ENCODE measurements around the gene FHIP1A. TPM values are rescaled to one million over a fixed set of nuclear protein-coding genes. Genes with fewer than 3 reads are reported as not detected.
"Not testable (repeated sequence)": the region's sequence is repeated elsewhere in the genome, so short reads cannot be mapped to it uniquely, and the experiment has no call there.

The FHIP1A gene
- not detected for total RNA-seq

DNA sequence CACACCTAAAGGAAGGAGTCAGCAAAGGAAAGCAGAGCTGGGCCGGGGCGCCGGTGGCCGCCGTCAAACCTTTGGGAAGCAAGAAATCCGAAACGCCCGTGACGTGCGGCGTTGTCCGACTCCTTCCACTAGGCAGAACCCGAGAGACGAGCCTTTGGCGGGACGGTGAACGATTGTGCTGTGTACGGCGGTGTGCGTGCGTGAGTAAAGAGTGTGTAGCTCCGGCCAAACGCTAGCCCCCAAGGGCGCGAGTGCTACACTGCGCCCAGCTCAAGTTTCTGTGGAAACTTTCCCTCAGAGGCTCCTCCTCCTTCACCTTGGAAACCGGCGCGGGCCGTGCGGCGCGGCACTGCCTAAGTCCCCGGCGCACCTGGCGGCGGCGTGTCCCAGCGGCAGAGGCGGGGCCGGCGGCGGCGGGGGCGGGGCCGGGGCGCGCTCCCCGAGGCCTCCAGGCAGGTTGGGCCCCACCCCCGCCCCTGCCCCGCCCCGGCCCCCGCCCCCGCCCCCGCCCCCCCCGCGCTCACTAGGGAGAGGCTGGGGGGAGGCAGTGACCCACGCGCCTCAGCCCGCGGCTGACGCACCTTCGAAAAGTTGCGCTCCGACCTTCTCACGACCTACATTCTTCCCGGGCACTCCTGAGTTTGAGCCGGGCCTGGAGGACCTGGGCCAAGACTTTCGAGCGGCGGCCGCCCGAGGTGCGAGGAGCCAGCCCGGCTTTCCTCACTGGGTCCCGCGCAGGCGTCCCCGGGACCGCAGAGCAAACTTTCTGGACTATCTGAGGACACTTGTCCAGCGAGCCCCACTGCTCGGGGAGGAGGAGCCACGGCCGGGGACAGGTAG lies at the start of gene FHIP1A:
Gene FHIP1A (plus strand): TSS at position 547 of the 840 bp plus-strand sequence. CDS start 157,084 bp downstream, outside the sequence.
- H3K4me3 Mint-ChIP-seq: peak within 1 kb of the TSS; percentile 63
- CTCF ChIA-PET: no interaction called here
- H3K9me3 Mint-ChIP-seq (ENCODE audit: low read depth): no peaks in the 10 kb centered on the region
- no peak within 1 kb of the TSS for H3K27ac Mint-ChIP-seq
- peaks cover 22% of the 10 kb centered on the region for H3K4me1 Mint-ChIP-seq
- peaks cover 66% of the 10 kb centered on the region for H3K27me3 Mint-ChIP-seq
- H3K36me3 Mint-ChIP-seq: no peaks in the 10 kb centered on the region
- DNase-seq: peak; percentile 60
- ATAC-seq: peak; percentile 75

DNA sequence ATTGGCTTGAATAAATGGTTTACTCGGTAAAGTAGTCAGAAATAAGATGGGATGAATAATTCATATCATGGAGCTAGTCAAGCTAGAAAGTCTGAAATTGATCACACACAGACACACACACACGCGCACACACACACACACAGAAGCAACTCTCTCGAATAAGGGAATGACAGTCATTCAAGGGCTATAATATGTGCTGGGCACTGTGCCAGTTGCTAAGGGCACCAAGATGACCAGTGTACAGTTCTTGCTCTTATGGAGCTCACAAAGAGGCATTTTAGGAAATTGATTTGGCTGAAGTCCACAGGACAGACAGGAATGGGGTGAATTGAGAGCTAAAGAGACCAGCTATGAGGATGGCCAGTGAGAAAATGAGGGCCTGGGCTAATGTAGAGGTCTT lies 49.4 kb upstream of the FHIP1A start:
- ATAC-seq (no peak), DNase-seq (no peak)
- H3K9me3 Mint-ChIP-seq (ENCODE audit: low read depth): no peaks in the 10 kb centered on the region
- H3K27ac Mint-ChIP-seq: no peak overlapping the region
- CTCF ChIA-PET: interaction anchor here (0.6 kb wide), 2 partner anchors 245 to 1282 kb away, joined by 3 read pairs; no protein-coding TSS in a partner anchor
- no peak overlapping the region for H3K4me3 Mint-ChIP-seq
- H3K27me3 Mint-ChIP-seq: peaks cover 22% of the 10 kb centered on the region
- peaks cover 2% of the 10 kb centered on the region for H3K4me1 Mint-ChIP-seq
- no peaks in the 10 kb centered on the region for H3K36me3 Mint-ChIP-seq

DNA sequence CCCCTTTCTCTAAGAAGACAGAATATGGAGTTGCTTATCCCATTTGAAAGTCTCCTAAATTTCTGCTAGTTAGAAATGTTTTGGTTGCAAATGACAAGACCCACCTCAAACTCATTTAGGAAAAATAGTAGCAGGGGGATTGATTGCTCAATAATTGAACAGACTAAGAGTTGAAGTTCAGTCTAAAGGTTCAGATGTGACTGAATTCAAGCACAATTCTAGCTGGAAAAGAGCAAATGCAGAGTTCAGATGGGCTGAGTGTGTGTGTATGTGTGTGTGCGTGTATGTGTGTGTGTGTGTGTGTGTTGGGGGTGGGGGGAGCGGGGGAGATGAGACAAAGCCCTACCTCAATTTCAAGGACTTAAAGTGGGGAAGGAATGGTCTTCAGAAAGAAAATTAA lies 47.9 kb upstream of the FHIP1A start:
- DNase-seq (no peak), ATAC-seq (no peak)
- no peak overlapping the region for H3K4me3 Mint-ChIP-seq
- no peaks in the 10 kb centered on the region for H3K36me3 Mint-ChIP-seq
- H3K4me1 Mint-ChIP-seq: peaks cover 2% of the 10 kb centered on the region
- peaks cover 19% of the 10 kb centered on the region for H3K27me3 Mint-ChIP-seq
- CTCF ChIA-PET: no interaction called here
- H3K9me3 Mint-ChIP-seq (ENCODE audit: low read depth): no peaks in the 10 kb centered on the region
- H3K27ac Mint-ChIP-seq: no peak overlapping the region

DNA sequence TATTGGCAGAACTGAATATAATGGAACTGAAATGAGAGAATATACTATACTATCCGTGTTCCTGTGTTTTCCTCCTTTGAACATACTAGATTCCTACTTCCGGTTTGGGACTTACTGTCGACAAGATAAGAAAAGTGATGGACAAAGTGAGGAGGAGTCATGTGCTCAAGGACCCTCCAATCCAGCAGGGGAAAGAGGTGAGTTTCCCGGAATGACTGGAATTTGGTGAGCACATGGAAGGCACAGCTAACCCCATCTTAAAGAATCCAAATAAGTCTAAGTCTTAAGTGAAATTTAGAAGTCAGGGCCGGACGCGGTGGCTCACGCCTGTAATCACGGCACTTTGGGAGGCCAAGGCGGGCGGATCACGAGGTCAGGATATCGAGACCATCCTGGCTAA lies 47.0 kb upstream of the FHIP1A start:
- peaks cover 2% of the 10 kb centered on the region for H3K4me1 Mint-ChIP-seq
- no peaks in the 10 kb centered on the region for H3K36me3 Mint-ChIP-seq
- DNase-seq: no peak
- no peak for ATAC-seq
- H3K27ac Mint-ChIP-seq: no peak overlapping the region
- peaks cover 19% of the 10 kb centered on the region for H3K27me3 Mint-ChIP-seq
- CTCF ChIA-PET: interaction anchor here (1.2 to 1.8 kb wide), 3 partner anchors 245 to 262 kb away, joined by 3 to 8 read pairs (median 4); no protein-coding TSS in a partner anchor
- H3K9me3 Mint-ChIP-seq (ENCODE audit: low read depth): no peaks in the 10 kb centered on the region
- no peak overlapping the region for H3K4me3 Mint-ChIP-seq

DNA sequence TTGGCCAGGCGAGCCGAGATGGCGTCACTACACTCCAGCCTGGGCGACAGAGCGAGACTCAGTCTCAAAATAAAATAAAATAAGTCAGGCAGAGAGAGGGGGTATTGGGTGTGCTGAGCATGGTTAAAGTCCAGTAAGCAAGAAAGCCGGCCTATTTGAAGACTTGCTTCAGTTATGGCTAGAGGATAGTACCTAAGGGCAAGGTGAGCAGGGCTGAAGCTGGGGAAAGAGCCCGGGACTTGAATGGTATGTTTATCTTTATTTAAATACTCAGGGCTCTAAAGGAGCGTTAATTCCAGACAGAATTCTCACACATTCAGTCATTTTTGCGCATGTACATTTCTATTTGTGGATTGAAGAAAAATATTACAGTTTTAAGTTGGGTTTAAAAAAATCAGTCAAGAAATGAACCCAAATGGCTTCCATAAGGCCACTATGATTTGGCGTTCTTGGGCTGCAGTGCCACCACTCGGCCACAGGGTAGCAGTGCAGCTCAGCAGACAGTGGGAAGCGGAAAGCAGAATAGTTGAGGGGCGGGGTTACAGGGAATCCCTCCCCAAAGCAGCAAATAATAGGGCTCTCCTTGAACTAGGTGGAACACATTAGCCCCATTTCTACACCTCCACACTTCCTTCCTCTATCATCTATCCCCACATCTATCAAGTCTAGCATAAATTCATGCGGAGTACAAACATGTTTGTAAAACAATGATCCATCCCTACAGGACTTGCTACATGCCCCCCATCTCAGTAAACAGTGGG lies 46.4 kb upstream of the FHIP1A start:
- ATAC-seq (peak; percentile 97), DNase-seq (peak; percentile 83)
- Mint-ChIP-seq H3K27ac (no peak overlapping the region), H3K4me3 (no peak overlapping the region), H3K27me3 (peaks cover 19% of the 10 kb centered on the region), H3K9me3 (ENCODE audit: low read depth) (no peaks in the 10 kb centered on the region), H3K36me3 (no peaks in the 10 kb centered on the region), H3K4me1 (peaks cover 2% of the 10 kb centered on the region)
- CTCF ChIA-PET: interaction anchor here (0.9 to 1.8 kb wide), 4 partner anchors 14 to 262 kb away, joined by 3 to 8 read pairs (median 4); no protein-coding TSS in a partner anchor

DNA sequence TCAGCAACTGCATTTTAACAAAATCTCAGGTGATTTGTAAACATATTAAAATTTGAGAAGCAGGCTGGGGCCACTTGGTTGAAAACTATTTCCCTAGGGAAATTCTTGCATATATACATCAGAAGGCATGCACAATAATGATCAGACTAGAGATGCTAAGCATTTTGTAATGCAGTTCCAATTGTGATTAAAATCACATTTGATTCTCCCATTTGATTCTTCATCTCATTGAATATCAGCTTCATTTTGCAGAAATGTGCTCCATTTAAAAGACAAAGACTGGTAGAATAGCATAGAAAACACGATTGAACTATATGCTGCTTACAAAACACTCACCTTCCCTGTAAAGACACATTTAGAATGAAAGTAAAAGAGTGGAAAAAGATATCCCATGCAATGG lies 32.4 kb upstream of the FHIP1A start:
- Mint-ChIP-seq H3K9me3 (ENCODE audit: low read depth) (no peaks in the 10 kb centered on the region), H3K4me3 (no peak overlapping the region), H3K27me3 (peaks cover 33% of the 10 kb centered on the region), H3K27ac (no peak overlapping the region), H3K4me1 (no peaks in the 10 kb centered on the region), H3K36me3 (no peaks in the 10 kb centered on the region)
- ATAC-seq (no peak), DNase-seq (no peak)
- CTCF ChIA-PET: interaction anchor here (1.0 kb wide), 1 partner anchor 14 kb away, joined by 3 read pairs; no protein-coding TSS in a partner anchor

DNA sequence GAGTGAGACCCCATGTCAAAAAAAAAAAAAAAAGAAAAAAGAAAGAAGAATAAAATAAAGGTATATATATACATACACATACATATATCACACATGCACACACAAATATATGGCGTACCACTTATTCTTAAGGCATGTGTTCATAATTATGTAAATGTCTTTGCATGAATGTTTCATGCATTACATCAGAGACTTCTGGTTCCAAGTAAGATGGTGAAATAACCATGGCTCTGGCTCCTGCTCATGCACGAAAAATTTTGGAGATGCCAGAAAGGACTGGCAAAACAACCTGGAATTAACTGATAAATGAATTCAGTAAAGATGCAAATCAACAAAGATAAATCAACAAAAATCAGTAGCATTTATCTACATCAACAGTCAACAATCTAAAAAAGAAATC lies 19.7 kb upstream of the FHIP1A start:
- Mint-ChIP-seq H3K36me3 (no peaks in the 10 kb centered on the region), H3K4me3 (no peak overlapping the region), H3K4me1 (no peaks in the 10 kb centered on the region), H3K9me3 (ENCODE audit: low read depth) (no peaks in the 10 kb centered on the region), H3K27me3 (peaks cover 10% of the 10 kb centered on the region), H3K27ac (no peak overlapping the region)
- no peak for ATAC-seq
- CTCF ChIA-PET: no interaction called here
- DNase-seq: no peak

DNA sequence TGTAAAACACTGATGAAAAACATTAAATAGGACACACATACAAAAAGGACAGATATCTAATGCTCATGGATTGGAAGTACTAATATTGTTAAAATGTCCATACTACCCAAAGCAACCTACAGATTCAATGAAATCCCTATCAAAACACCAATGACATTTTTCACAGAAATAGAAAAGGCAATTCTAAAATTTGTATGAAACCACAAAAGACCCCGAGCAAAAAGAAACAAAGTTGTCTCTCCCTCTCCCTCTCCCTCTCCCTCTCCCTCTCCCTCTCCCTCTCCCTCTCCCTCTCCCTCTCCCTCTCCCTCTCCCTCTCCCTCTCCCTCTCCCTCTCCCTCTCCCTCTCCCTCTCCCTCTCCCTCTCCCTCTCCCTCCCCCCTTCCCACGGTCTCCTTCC lies 19.2 kb upstream of the FHIP1A start:
- H3K36me3 Mint-ChIP-seq; CTCF ChIA-PET; H3K9me3 Mint-ChIP-seq (ENCODE audit: low read depth); ATAC-seq; DNase-seq; H3K27ac Mint-ChIP-seq; H3K4me1 Mint-ChIP-seq; H3K4me3 Mint-ChIP-seq: not testable (repeated sequence)
- peaks cover 10% of the 10 kb centered on the region for H3K27me3 Mint-ChIP-seq

DNA sequence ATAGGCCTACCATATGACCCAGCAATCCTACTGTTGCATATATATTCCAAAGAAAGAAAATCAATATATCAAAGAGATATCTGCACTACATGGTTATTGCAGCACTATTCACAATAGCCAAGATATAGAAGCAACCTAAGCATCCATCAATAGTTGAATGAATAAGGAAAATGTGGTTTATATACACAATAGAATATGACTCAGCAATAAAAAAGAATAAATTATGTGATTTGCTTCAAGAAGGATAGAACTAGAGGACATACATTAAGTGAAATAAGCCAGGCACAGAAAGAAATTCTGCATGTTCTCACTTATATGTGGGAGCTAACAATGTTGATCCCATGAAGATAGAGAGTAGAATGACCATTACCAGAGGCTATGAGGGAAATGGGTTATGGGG lies 13.1 kb upstream of the FHIP1A start:
- Mint-ChIP-seq H3K4me3 (no peak overlapping the region), H3K27me3 (peaks cover 9% of the 10 kb centered on the region), H3K36me3 (no peaks in the 10 kb centered on the region), H3K4me1 (no peaks in the 10 kb centered on the region), H3K27ac (no peak overlapping the region), H3K9me3 (ENCODE audit: low read depth) (no peaks in the 10 kb centered on the region)
- DNase-seq (no peak), ATAC-seq (no peak)
- CTCF ChIA-PET: no interaction called here

DNA sequence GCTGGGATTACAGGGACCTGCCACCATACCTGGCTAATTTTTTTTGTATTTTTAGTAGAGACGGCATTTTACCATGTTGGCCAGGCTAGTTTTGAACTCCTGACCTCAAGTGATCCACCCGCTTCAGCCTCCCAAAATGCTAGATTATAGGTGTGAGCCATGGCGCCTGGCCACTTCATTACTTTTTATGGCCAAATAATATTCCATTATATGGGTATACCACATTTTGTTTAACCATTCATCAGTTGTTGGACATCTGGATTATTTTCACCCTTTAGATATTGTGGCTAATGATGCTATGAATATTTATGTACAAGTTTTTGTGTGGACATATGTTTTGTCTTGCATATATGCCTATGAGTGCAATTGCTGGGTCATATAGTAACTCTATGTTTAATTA lies 8.6 kb upstream of the FHIP1A start:
- CTCF ChIA-PET: no interaction called here
- H3K27me3 Mint-ChIP-seq: peaks cover 16% of the 10 kb centered on the region
- no peak for ATAC-seq
- H3K4me1 Mint-ChIP-seq: no peaks in the 10 kb centered on the region
- no peaks in the 10 kb centered on the region for H3K9me3 Mint-ChIP-seq (ENCODE audit: low read depth)
- H3K36me3 Mint-ChIP-seq: no peaks in the 10 kb centered on the region
- H3K4me3 Mint-ChIP-seq: no peak overlapping the region
- DNase-seq: no peak
- no peak overlapping the region for H3K27ac Mint-ChIP-seq

DNA sequence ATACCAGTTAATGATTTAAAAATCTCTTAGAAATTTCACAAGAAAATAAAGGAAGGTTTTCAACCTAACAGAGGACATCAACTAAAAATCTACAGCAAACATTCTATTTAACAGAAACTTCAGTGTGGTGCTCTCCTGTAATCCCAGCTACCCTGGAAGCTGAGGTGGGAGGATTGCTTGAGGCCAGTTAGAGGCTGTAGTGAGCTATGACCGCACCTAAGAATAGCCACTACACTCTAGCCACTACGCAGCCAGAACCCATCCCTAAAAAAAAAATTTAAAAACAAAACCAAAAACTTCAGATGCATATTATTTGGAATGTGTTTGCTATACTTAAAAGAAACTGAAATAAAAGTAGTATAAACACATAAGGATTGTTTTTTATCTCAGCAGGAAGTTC lies 7.2 kb upstream of the FHIP1A start:
- H3K9me3 Mint-ChIP-seq (ENCODE audit: low read depth): no peaks in the 10 kb centered on the region

DNA sequence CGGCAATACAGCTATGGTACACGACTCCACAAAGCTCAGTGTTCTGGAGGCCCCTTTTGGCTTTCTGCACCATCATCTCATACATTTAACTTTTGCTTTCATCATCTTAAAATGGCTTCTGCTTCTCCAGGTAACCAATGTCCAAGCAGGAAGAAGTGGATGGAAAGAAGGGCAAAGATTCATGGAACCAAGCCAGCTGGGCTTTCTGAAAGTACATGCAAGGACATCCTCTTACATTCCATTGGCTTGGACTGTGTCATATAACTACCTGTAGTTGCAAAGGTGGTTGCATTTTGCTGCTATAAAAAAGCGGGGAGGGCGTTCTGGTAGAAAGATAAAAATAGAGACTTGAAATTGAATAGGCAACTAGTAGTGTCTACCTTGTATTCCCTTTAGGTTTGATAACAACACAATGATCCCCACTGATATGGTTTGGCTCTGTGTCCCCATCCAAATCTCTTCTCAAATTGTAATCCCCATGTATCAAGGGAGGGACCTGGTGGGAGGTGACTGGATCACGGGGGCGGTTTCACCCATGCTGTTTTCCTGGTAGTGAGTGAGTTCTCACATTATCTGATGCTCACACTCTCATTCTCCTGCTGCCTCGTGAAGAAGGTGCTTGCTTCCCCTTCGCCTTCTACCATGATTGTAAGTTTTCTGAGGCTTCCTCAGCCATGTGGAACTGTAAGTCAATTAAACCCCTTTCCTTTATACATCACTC lies 6.7 kb upstream of the FHIP1A start:
- H3K4me1 Mint-ChIP-seq: peaks cover 2% of the 10 kb centered on the region
- H3K4me3 Mint-ChIP-seq: no peak overlapping the region
- H3K27me3 Mint-ChIP-seq: peaks cover 28% of the 10 kb centered on the region
- DNase-seq: no peak
- CTCF ChIA-PET: no interaction called here
- H3K9me3 Mint-ChIP-seq (ENCODE audit: low read depth): no peaks in the 10 kb centered on the region
- ATAC-seq: no peak
- no peak overlapping the region for H3K27ac Mint-ChIP-seq
- no peaks in the 10 kb centered on the region for H3K36me3 Mint-ChIP-seq

More for the DNA sequence above, 7.2 kb upstream of the FHIP1A start:
- H3K4me1 Mint-ChIP-seq: no peaks in the 10 kb centered on the region
- ATAC-seq (no peak), DNase-seq (no peak)
- CTCF ChIA-PET: no interaction called here
- peaks cover 22% of the 10 kb centered on the region for H3K27me3 Mint-ChIP-seq
- no peak overlapping the region for H3K27ac Mint-ChIP-seq
- H3K4me3 Mint-ChIP-seq: no peak overlapping the region
- H3K36me3 Mint-ChIP-seq: no peaks in the 10 kb centered on the region

DNA sequence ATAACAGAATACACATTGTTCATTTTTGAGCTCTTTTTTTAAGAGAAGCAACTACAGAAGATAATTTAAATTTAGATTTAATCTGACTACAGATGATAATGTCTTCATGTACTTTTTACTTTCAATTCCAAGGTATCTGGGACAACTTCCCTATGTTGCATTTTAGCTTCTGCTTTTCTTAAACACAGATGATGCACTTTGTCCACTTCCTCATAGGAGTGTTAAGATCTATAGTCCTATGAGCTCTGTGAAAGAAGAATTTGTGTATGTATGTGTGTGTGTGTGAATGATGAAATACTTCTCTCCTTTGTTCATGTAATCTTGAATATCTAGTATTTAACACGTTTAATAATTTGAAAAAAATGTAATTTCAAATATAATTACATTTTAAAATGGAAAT lies 5.3 kb upstream of the FHIP1A start:
- Mint-ChIP-seq H3K9me3 (ENCODE audit: low read depth) (no peaks in the 10 kb centered on the region), H3K4me3 (no peak overlapping the region), H3K4me1 (peaks cover 14% of the 10 kb centered on the region), H3K36me3 (no peaks in the 10 kb centered on the region), H3K27me3 (peaks cover 38% of the 10 kb centered on the region), H3K27ac (no peak overlapping the region)
- CTCF ChIA-PET: no interaction called here
- no peak for ATAC-seq
- DNase-seq: no peak

Measured in activated CD8-positive, alpha-beta memory T cell treated with anti-CD3 and anti-CD28 coated beads, Interleukin-2, amount 10 ng/mL, durations not matched to agents 7 days and 5 days (primary cell).